Glutamatergic neuron (in vitro differentiated cells): ENCODE results near the gene SORCS1. TPM values are rescaled to one million over a fixed set of nuclear protein-coding genes. Genes with fewer than 3 reads are reported as not detected.

Experiments used
- DNase-seq: peaks from one replicate; pipeline ENCODE4 v3.0.0; 2022
- H3K27ac Mint-ChIP-seq: one replicate; pipeline ENCODE4 v1.8.0; 2020; ENCODE audit warnings: mild to moderate bottlenecking, mixed read lengths, inconsistent platforms; ENCODE audit not compliant: unreplicated experiment
- H3K27me3 Mint-ChIP-seq: one replicate; pipeline ENCODE4 v1.8.0; 2020; ENCODE audit warnings: mild to moderate bottlenecking, moderate library complexity, mixed read lengths, inconsistent platforms; ENCODE audit not compliant: unreplicated experiment
- H3K36me3 Mint-ChIP-seq: one replicate; pipeline ENCODE4 v1.8.0; 2020; ENCODE audit warnings: mild to moderate bottlenecking, mixed read lengths, inconsistent platforms; ENCODE audit not compliant: unreplicated experiment
- H3K4me1 Mint-ChIP-seq: one replicate; pipeline ENCODE4 v1.8.0; 2020; ENCODE audit warnings: mild to moderate bottlenecking, low read depth, mixed read lengths, inconsistent platforms; ENCODE audit not compliant: unreplicated experiment
- H3K4me3 Mint-ChIP-seq: one replicate; pipeline ENCODE4 v1.8.0; 2020; ENCODE audit warnings: mild to moderate bottlenecking, mixed read lengths, inconsistent platforms; ENCODE audit not compliant: unreplicated experiment
- H3K9me3 Mint-ChIP-seq: one replicate; pipeline ENCODE4 v1.8.0; 2020; ENCODE audit warnings: mild to moderate bottlenecking, moderate library complexity, mixed read lengths, inconsistent platforms; ENCODE audit not compliant: unreplicated experiment
- total RNA-seq: library from RNA; stranded (reverse); fragmentation: NEBNext Ultra II Directional; extraction: Animal tissue kit (Norgen Biotek cat#: 25700); gene quantifications from one replicate; pipeline ENCODE4 v1.2.1, GENCODE V29; 2021; ENCODE audit not compliant: unreplicated experiment
- TF ChIP-seq, protein P1 (sequence below): fragments of 200-600 bp; sonication (generic); IDR thresholded peaks from one replicate; pipeline ENCODE4 v1.5.0; 2021; ENCODE audit not compliant: partially characterized antibody, unreplicated experiment

The SORCS1 gene
- total RNA-seq, 1 donor from 2014 or later, result 3.3 TPM

- Mint-ChIP-seq H3K9me3 (peaks cover 2% of the 10 kb centered on the region), H3K36me3 (no peaks in the 10 kb centered on the region), H3K27me3 (peaks cover 2% of the 10 kb centered on the region), H3K4me1 (no peaks in the 10 kb centered on the region), H3K27ac (no peak overlapping the region), H3K4me3 (no peak overlapping the region)
- TF ChIP-seq, protein P1, sequence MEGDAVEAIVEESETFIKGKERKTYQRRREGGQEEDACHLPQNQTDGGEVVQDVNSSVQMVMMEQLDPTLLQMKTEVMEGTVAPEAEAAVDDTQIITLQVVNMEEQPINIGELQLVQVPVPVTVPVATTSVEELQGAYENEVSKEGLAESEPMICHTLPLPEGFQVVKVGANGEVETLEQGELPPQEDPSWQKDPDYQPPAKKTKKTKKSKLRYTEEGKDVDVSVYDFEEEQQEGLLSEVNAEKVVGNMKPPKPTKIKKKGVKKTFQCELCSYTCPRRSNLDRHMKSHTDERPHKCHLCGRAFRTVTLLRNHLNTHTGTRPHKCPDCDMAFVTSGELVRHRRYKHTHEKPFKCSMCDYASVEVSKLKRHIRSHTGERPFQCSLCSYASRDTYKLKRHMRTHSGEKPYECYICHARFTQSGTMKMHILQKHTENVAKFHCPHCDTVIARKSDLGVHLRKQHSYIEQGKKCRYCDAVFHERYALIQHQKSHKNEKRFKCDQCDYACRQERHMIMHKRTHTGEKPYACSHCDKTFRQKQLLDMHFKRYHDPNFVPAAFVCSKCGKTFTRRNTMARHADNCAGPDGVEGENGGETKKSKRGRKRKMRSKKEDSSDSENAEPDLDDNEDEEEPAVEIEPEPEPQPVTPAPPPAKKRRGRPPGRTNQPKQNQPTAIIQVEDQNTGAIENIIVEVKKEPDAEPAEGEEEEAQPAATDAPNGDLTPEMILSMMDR, result no peak
- no peak for DNase-seq
Observed at GRCh38 chr10:106720683-106721082, 443.8 kb downstream of the SORCS1 start.

- peaks cover 2% of the 10 kb centered on the region for H3K9me3 Mint-ChIP-seq
- H3K4me1 Mint-ChIP-seq, result peaks cover 9% of the 10 kb centered on the region
- peaks cover 2% of the 10 kb centered on the region for H3K27me3 Mint-ChIP-seq
Observed at GRCh38 chr10:106716381-106716780, 448.1 kb downstream of the SORCS1 start.

GRCh38 chr10:106714734-106715555 is 449.6 kb downstream of the SORCS1 start:
- no peaks in the 10 kb centered on the region for H3K36me3 Mint-ChIP-seq
- peaks cover 2% of the 10 kb centered on the region for H3K9me3 Mint-ChIP-seq
- TF ChIP-seq, protein P1, result no peak
- peak overlapping the region; percentile 19 for H3K27ac Mint-ChIP-seq
- peaks cover 2% of the 10 kb centered on the region for H3K27me3 Mint-ChIP-seq
- H3K4me1 Mint-ChIP-seq, result peaks cover 9% of the 10 kb centered on the region
- no peak overlapping the region for H3K4me3 Mint-ChIP-seq
- no peak for DNase-seq

More at GRCh38 chr10:106716381-106716780, 448.1 kb downstream of the SORCS1 start:
- no peaks in the 10 kb centered on the region for H3K36me3 Mint-ChIP-seq
- H3K27ac Mint-ChIP-seq, result no peak overlapping the region
- TF ChIP-seq, protein P1, result no peak
- no peak for DNase-seq
- no peak overlapping the region for H3K4me3 Mint-ChIP-seq

GRCh38 chr10:106713846-106714245 is 450.7 kb downstream of the SORCS1 start:
- H3K36me3 Mint-ChIP-seq, result no peaks in the 10 kb centered on the region
- H3K4me1 Mint-ChIP-seq, result peaks cover 9% of the 10 kb centered on the region
- DNase-seq, result no peak
- no peak overlapping the region for H3K4me3 Mint-ChIP-seq
- H3K9me3 Mint-ChIP-seq, result peaks cover 2% of the 10 kb centered on the region
- H3K27me3 Mint-ChIP-seq, result no peaks in the 10 kb centered on the region
- TF ChIP-seq, protein P1, result no peak
- no peak overlapping the region for H3K27ac Mint-ChIP-seq

GRCh38 chr10:106712988-106713387 is 451.5 kb downstream of the SORCS1 start:
- no peak overlapping the region for H3K27ac Mint-ChIP-seq
- TF ChIP-seq, protein P1, result no peak

More at GRCh38 chr10:106712988-106713387, 451.5 kb downstream of the SORCS1 start:
- no peak for DNase-seq
- H3K4me1 Mint-ChIP-seq, result peaks cover 14% of the 10 kb centered on the region
- peaks cover 2% of the 10 kb centered on the region for H3K9me3 Mint-ChIP-seq
- no peaks in the 10 kb centered on the region for H3K27me3 Mint-ChIP-seq
- H3K4me3 Mint-ChIP-seq, result no peak overlapping the region
- no peaks in the 10 kb centered on the region for H3K36me3 Mint-ChIP-seq
